Loucy (cell line): Measurements from ENCODE around the gene CCDC73.
"Not testable (repeated sequence)": the region's sequence is repeated elsewhere in the genome, so short reads cannot be mapped to it uniquely, and the experiment has no call there.

Experiments
- H2AFZ ChIP-seq: fragments of 200-600 bp; sonication (generic); 2 replicates; pipeline ENCODE4 v1.6.0; 2016; ENCODE audit warnings: antibody characterized with exemption, mild to moderate bottlenecking, low read length, moderate library complexity
- H3F3A ChIP-seq: fragments of 200-600 bp; 2 replicates; pipeline ENCODE4 v1.6.0; 2016; ENCODE audit warnings: antibody characterized with exemption, low read depth, mild to moderate bottlenecking
- H3K27me3 ChIP-seq: fragments of 200-600 bp; sonication (generic); 2 replicates; pipeline ENCODE4 v1.6.1; 2014; ENCODE audit warnings: low read length, mild to moderate bottlenecking; ENCODE audit not compliant: insufficient read depth, poor library complexity, severe bottlenecking
- H3K36me3 ChIP-seq: fragments of 200-600 bp; sonication (generic); 2 replicates; pipeline ENCODE4 v1.6.1; 2016; ENCODE audit warnings: low read length; ENCODE audit not compliant: insufficient read depth
- H3K4me1 ChIP-seq: fragments of 200-600 bp; sonication (generic); 2 replicates; pipeline ENCODE4 v1.5.1; 2014; ENCODE audit warnings: low read length, mild to moderate bottlenecking; ENCODE audit not compliant: insufficient read depth, poor library complexity, severe bottlenecking
- H3K4me2 ChIP-seq: fragments of 200-600 bp; sonication (generic); 2 replicates; pipeline ENCODE4 v1.6.0; 2014; ENCODE audit warnings: antibody characterized with exemption, low read length, low read depth, mild to moderate bottlenecking; ENCODE audit not compliant: poor library complexity, severe bottlenecking
- H3K4me3 ChIP-seq: fragments of 200-600 bp; sonication (generic); 2 replicates; pipeline ENCODE4 v1.5.1; 2014; ENCODE audit warnings: low read length, mild to moderate bottlenecking, mixed read lengths; ENCODE audit not compliant: poor library complexity, severe bottlenecking
- H3K79me2 ChIP-seq: fragments of 200-600 bp; sonication (generic); 2 replicates; pipeline ENCODE4 v1.6.1; 2014; ENCODE audit warnings: low read length; ENCODE audit not compliant: insufficient read depth
- H3K9ac ChIP-seq: fragments of 200-600 bp; sonication (generic); 2 replicates; pipeline ENCODE4 v1.6.0; 2014; ENCODE audit warnings: mild to moderate bottlenecking, low read depth, low read length, moderate library complexity; ENCODE audit not compliant: poor library complexity, severe bottlenecking
- H3K9me2 ChIP-seq: fragments of 200-600 bp; sonication (generic); replicated peaks from 2 replicates; pipeline ENCODE4 v1.6.1; 2016; ENCODE audit warnings: low read depth, low read length, mixed read lengths
- H3K9me3 ChIP-seq: fragments of 200-600 bp; sonication (generic); 2 replicates; pipeline ENCODE4 v1.6.1; 2014; ENCODE audit warnings: mild to moderate bottlenecking, antibody characterized with exemption, low read length, low read depth; ENCODE audit not compliant: insufficient read depth
- H4K20me1 ChIP-seq: fragments of 200-600 bp; sonication (generic); 2 replicates; pipeline ENCODE4 v1.6.0; 2014; ENCODE audit warnings: antibody characterized with exemption, low read length, mild to moderate bottlenecking; ENCODE audit not compliant: insufficient read depth, poor library complexity, severe bottlenecking
- EZH2phosphoT487 ChIP-seq: fragments of 200-600 bp; IDR thresholded peaks from 2 replicates; pipeline ENCODE4 v1.6.1; 2018; ENCODE audit warnings: antibody characterized with exemption, mild to moderate bottlenecking, moderate library complexity, borderline replicate concordance
- TF ChIP-seq, protein P1 (sequence below): fragments of 200-600 bp; sonication (generic); conservative IDR thresholded peaks from 2 replicates; pipeline ENCODE4 v1.5.1; 2014; ENCODE audit warnings: mild to moderate bottlenecking, antibody characterized with exemption, low read length

Gene CCDC73

DNA sequence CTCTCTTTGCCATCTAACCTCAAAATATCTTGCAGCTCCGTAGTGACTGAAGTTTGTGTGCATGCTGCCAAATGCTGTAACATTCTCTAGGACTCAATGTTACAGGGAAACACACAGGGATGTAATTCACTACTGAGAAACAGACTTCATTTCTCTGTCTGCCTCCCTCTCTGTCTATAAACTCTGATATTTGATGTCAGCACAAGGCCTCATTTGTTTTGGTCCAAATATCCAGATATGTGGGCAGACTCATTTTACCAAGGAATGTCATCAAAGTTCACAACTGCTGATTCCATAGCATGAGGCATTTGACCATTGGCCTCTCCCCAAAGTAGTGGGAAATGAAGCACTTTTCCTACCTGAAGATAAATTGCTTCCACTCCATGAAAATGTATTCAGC lies 32.8 kb upstream of the CCDC73 start:
- no peak overlapping the region for H3K4me3 ChIP-seq
- H3K9me2 ChIP-seq: no peaks in the 10 kb centered on the region
- no peak overlapping the region for H3K4me2 ChIP-seq
- no peaks in the 10 kb centered on the region for H3K9me3 ChIP-seq
- H2AFZ ChIP-seq: peak overlapping the region; percentile 2; the same call in 1 of the 2 replicates
- no peaks in the 10 kb centered on the region for H3K79me2 ChIP-seq
- H3K27me3 ChIP-seq: no peaks in the 10 kb centered on the region
- H3K9ac ChIP-seq: no peak overlapping the region
- H3K4me1 ChIP-seq: peaks cover 4% of the 10 kb centered on the region
- no peaks in the 10 kb centered on the region for H4K20me1 ChIP-seq
- H3F3A ChIP-seq: no peaks in the 10 kb centered on the region
- TF ChIP-seq EZH2phosphoT487: no peak
- no peaks in the 10 kb centered on the region for H3K36me3 ChIP-seq

- TF ChIP-seq EZH2phosphoT487: no peak
- TF ChIP-seq, protein P1, sequence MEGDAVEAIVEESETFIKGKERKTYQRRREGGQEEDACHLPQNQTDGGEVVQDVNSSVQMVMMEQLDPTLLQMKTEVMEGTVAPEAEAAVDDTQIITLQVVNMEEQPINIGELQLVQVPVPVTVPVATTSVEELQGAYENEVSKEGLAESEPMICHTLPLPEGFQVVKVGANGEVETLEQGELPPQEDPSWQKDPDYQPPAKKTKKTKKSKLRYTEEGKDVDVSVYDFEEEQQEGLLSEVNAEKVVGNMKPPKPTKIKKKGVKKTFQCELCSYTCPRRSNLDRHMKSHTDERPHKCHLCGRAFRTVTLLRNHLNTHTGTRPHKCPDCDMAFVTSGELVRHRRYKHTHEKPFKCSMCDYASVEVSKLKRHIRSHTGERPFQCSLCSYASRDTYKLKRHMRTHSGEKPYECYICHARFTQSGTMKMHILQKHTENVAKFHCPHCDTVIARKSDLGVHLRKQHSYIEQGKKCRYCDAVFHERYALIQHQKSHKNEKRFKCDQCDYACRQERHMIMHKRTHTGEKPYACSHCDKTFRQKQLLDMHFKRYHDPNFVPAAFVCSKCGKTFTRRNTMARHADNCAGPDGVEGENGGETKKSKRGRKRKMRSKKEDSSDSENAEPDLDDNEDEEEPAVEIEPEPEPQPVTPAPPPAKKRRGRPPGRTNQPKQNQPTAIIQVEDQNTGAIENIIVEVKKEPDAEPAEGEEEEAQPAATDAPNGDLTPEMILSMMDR: no peak
- Histone ChIP-seq H3K9me2 (no peaks in the 10 kb centered on the region), H3K4me2 (no peak overlapping the region), H3K79me2 (no peaks in the 10 kb centered on the region), H3K36me3 (no peaks in the 10 kb centered on the region), H3K4me3 (no peak overlapping the region), H3K9me3 (no peaks in the 10 kb centered on the region), H3K27me3 (no peaks in the 10 kb centered on the region), H3K4me1 (peaks cover 11% of the 10 kb centered on the region), H2AFZ (no peak overlapping the region), H4K20me1 (no peaks in the 10 kb centered on the region), H3F3A (no peaks in the 10 kb centered on the region), H3K9ac (no peak overlapping the region)
Observed at GRCh38 chr11:32826113-32826512, 31.7 kb upstream of the CCDC73 start.

DNA sequence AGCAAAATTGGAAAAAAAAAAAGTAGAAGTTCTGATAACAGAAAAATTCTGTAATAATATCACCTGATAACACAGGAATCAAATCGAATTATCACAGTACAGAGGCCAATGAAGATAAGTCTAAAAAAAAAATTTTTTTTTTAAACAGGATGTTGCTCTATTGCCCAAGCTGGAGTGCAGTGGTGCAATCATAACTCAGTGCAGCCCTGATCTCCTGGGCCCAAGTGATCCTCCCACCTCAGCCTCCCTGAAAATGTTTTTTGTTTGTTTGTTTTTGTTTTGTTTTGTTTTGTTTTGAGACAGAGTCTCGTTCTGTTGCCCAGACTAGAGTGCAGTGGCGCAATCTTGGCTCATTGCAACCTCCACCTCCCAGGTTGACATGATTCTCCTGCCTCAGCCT lies 29.2 kb upstream of the CCDC73 start:
- not testable (repeated sequence) for H3K9me3 ChIP-seq, H3K79me2 ChIP-seq, H3K27me3 ChIP-seq, H3F3A ChIP-seq, H4K20me1 ChIP-seq, H2AFZ ChIP-seq, H3K4me2 ChIP-seq, H3K36me3 ChIP-seq, H3K4me3 ChIP-seq, H3K4me1 ChIP-seq, H3K9me2 ChIP-seq, H3K9ac ChIP-seq

GRCh38 chr11:32821917-32822560 lies 27.6 kb upstream of the CCDC73 start:
- H3K9me2 ChIP-seq: no peaks in the 10 kb centered on the region
- no peaks in the 10 kb centered on the region for H3K79me2 ChIP-seq
- H3K27me3 ChIP-seq: no peaks in the 10 kb centered on the region
- H3K36me3 ChIP-seq: no peaks in the 10 kb centered on the region
- H3K4me1 ChIP-seq: peaks cover 7% of the 10 kb centered on the region
- no peak overlapping the region for H3K4me3 ChIP-seq
- no peaks in the 10 kb centered on the region for H4K20me1 ChIP-seq
- H3K9ac ChIP-seq: no peak overlapping the region
- H3F3A ChIP-seq: no peaks in the 10 kb centered on the region
- no peaks in the 10 kb centered on the region for H3K9me3 ChIP-seq
- H2AFZ ChIP-seq: 0 out of 2 replicates have a peak overlapping the region, but pooled peaks have one; percentile 59
- TF ChIP-seq, protein P1: no peak
- no peak for TF ChIP-seq EZH2phosphoT487
- peak overlapping the region; percentile 35 for H3K4me2 ChIP-seq
